ENCODE results near the gene GPI. TPM values are rescaled to one million over a fixed set of nuclear protein-coding genes. Genes with fewer than 3 reads are reported as not detected.

Gene GPI
- total and polyA plus RNA-seq, 2 of the 8 experiments (the other 6 are each of a cell fraction or from before 2014, with no cell fraction given): 171 to 360 TPM

DNA sequence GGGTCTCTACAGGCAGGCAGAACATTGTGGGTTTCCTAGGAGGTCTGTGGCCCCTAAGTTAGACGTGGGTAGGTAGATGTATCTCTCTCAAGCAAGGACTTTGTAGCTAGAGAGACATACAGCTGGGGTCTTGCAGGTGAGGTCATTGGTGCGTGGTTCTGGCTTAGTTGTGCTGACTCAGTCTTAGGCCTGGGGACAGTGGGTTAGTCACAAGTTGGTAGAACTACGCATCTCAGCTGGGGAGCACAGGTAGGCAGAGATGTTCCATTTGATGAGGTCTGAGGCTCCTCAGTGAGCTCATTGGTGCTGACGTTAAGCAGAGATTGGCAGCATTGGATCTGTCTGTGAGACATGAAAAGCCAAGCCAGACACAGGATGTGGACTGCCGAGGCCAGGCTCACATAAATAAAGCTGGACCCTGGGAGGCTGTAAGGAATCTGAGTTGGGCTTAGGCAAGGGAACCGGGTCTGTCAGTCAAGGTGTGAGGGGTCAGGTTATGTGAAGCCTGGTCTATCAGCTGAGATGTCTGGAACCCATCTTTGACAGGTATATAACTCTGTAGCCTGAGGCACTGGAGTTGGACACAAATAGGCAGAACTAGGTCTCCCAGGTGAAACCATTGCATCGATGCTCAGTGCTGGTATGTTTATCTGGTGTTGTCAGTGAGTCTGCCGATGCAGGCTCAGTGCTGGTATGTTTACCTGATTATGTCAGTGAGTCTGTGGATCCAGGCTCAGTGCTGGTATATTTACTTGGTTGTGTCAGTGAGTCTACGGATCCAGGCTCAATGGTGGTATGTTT is 21.8 kb downstream of the GPI start (continued):
- TF ChIP-seq, protein P1, sequence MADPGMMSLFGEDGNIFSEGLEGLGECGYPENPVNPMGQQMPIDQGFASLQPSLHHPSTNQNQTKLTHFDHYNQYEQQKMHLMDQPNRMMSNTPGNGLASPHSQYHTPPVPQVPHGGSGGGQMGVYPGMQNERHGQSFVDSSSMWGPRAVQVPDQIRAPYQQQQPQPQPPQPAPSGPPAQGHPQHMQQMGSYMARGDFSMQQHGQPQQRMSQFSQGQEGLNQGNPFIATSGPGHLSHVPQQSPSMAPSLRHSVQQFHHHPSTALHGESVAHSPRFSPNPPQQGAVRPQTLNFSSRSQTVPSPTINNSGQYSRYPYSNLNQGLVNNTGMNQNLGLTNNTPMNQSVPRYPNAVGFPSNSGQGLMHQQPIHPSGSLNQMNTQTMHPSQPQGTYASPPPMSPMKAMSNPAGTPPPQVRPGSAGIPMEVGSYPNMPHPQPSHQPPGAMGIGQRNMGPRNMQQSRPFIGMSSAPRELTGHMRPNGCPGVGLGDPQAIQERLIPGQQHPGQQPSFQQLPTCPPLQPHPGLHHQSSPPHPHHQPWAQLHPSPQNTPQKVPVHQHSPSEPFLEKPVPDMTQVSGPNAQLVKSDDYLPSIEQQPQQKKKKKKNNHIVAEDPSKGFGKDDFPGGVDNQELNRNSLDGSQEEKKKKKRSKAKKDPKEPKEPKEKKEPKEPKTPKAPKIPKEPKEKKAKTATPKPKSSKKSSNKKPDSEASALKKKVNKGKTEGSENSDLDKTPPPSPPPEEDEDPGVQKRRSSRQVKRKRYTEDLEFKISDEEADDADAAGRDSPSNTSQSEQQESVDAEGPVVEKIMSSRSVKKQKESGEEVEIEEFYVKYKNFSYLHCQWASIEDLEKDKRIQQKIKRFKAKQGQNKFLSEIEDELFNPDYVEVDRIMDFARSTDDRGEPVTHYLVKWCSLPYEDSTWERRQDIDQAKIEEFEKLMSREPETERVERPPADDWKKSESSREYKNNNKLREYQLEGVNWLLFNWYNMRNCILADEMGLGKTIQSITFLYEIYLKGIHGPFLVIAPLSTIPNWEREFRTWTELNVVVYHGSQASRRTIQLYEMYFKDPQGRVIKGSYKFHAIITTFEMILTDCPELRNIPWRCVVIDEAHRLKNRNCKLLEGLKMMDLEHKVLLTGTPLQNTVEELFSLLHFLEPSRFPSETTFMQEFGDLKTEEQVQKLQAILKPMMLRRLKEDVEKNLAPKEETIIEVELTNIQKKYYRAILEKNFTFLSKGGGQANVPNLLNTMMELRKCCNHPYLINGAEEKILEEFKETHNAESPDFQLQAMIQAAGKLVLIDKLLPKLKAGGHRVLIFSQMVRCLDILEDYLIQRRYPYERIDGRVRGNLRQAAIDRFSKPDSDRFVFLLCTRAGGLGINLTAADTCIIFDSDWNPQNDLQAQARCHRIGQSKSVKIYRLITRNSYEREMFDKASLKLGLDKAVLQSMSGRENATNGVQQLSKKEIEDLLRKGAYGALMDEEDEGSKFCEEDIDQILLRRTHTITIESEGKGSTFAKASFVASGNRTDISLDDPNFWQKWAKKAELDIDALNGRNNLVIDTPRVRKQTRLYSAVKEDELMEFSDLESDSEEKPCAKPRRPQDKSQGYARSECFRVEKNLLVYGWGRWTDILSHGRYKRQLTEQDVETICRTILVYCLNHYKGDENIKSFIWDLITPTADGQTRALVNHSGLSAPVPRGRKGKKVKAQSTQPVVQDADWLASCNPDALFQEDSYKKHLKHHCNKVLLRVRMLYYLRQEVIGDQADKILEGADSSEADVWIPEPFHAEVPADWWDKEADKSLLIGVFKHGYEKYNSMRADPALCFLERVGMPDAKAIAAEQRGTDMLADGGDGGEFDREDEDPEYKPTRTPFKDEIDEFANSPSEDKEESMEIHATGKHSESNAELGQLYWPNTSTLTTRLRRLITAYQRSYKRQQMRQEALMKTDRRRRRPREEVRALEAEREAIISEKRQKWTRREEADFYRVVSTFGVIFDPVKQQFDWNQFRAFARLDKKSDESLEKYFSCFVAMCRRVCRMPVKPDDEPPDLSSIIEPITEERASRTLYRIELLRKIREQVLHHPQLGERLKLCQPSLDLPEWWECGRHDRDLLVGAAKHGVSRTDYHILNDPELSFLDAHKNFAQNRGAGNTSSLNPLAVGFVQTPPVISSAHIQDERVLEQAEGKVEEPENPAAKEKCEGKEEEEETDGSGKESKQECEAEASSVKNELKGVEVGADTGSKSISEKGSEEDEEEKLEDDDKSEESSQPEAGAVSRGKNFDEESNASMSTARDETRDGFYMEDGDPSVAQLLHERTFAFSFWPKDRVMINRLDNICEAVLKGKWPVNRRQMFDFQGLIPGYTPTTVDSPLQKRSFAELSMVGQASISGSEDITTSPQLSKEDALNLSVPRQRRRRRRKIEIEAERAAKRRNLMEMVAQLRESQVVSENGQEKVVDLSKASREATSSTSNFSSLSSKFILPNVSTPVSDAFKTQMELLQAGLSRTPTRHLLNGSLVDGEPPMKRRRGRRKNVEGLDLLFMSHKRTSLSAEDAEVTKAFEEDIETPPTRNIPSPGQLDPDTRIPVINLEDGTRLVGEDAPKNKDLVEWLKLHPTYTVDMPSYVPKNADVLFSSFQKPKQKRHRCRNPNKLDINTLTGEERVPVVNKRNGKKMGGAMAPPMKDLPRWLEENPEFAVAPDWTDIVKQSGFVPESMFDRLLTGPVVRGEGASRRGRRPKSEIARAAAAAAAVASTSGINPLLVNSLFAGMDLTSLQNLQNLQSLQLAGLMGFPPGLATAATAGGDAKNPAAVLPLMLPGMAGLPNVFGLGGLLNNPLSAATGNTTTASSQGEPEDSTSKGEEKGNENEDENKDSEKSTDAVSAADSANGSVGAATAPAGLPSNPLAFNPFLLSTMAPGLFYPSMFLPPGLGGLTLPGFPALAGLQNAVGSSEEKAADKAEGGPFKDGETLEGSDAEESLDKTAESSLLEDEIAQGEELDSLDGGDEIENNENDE (IDR thresholded peaks at IDR 0.05; ENCODE audit: insufficient replicate concordance, low read length): no peak
- TF ChIP-seq TEAD4 (IDR thresholded peaks at IDR 0.05; ENCODE audit: low read depth, low read length) (no peak), FOSL1 (IDR thresholded peaks at IDR 0.05; ENCODE audit: insufficient read depth, low read depth, low read length) (no peak), BCL11A (IDR thresholded peaks at IDR 0.05; ENCODE audit: low read depth in 2 of 2, low read length in 2 of 2) (no peak), TBP (IDR thresholded peaks at IDR 0.05; ENCODE audit: low read depth, low read length) (no peak), NANOG (IDR thresholded peaks at IDR 0.05; ENCODE audit: insufficient read depth, low read depth, low read length, poor library complexity, severe bottlenecking) (no peak), ZNF274 (IDR thresholded peaks at IDR 0.05; ENCODE audit: borderline replicate concordance, extremely low read depth, low read length) (no peak), TCF12 (IDR thresholded peaks at IDR 0.05; ENCODE audit: low read depth, low read length) (no peak), RBBP5 (IDR thresholded peaks at IDR 0.05; ENCODE audit: borderline replicate concordance, low read depth, low read length) (no peak), SAP30 (IDR thresholded peaks at IDR 0.05; ENCODE audit: insufficient read depth, insufficient replicate concordance, low read length) (no peak)
